ENCODE results near the gene PSENEN. TPM values are rescaled to one million over a fixed set of nuclear protein-coding genes. Genes with fewer than 3 reads are reported as not detected.

The PSENEN gene
- total RNA-seq, 3 donors from 2014 or later (not counting 1 experiment from before 2014, with no cell fraction given): 38.5 to 45.0 (median 41.0) TPM

- Mint-ChIP-seq H3K36me3 (no peaks in the 10 kb centered on the region), H3K27ac (no peak overlapping the region), H3K9me3 (no peaks in the 10 kb centered on the region), H3K4me3 (no peak overlapping the region), H3K4me1 (no peaks in the 10 kb centered on the region), H3K27me3 (ENCODE audit: low read depth in 2 of 2) (peaks cover 0 to 7% of the 10 kb centered on the region in 2 donors)
- Histone ChIP-seq H3K27me3 (ENCODE audit: control insufficient read depth, insufficient read depth, low read length) (no peaks in the 10 kb centered on the region), H3K4me1 (ENCODE audit: control insufficient read depth, insufficient read depth, low read length) (no peaks in the 10 kb centered on the region), H3K9me3 (ENCODE audit: control insufficient read depth, insufficient read depth, low read length) (no peaks in the 10 kb centered on the region), H3K27ac (ENCODE audit: low read length) (no peak overlapping the region), H3K4me3 (ENCODE audit: low read length) (no peak overlapping the region), H3K36me3 (ENCODE audit: control insufficient read depth, insufficient read depth, low read length) (no peaks in the 10 kb centered on the region)
- no peak for TF ChIP-seq CTCF (IDR thresholded peaks at IDR 0.05)
- WGBS (ENCODE audit: insufficient coverage): 91% methylated on average over 11 of the region's 11 CpGs
- ATAC-seq (no peak), DNase-seq (no peak)
- intact Hi-C loops (cut with micrococcal nuclease): no loop called here
Observed at GRCh38 chr19:35789195-35789977, 43.9 kb downstream of the PSENEN start.

GRCh38 chr19:35789978-35790944 is 44.8 kb downstream of the PSENEN start:
- Histone ChIP-seq H3K4me1 (ENCODE audit: control insufficient read depth, insufficient read depth, low read length) (no peaks in the 10 kb centered on the region), H3K27ac (ENCODE audit: low read length) (no peak overlapping the region), H3K36me3 (ENCODE audit: control insufficient read depth, insufficient read depth, low read length) (no peaks in the 10 kb centered on the region), H3K4me3 (ENCODE audit: low read length) (no peak overlapping the region), H3K27me3 (ENCODE audit: control insufficient read depth, insufficient read depth, low read length) (no peaks in the 10 kb centered on the region), H3K9me3 (ENCODE audit: control insufficient read depth, insufficient read depth, low read length) (no peaks in the 10 kb centered on the region)
- no peak for ATAC-seq
- Mint-ChIP-seq H3K27me3 (ENCODE audit: low read depth in 2 of 2) (peaks cover 0 to 7% of the 10 kb centered on the region in 2 donors), H3K4me3 (no peak overlapping the region), H3K36me3 (no peaks in the 10 kb centered on the region), H3K9me3 (no peaks in the 10 kb centered on the region), H3K27ac (no peak overlapping the region), H3K4me1 (no peaks in the 10 kb centered on the region)
- no peak for DNase-seq
- WGBS (ENCODE audit: insufficient coverage): 91% methylated on average over 19 of the region's 19 CpGs
- intact Hi-C loops (cut with micrococcal nuclease): no loop called here
- no peak for TF ChIP-seq CTCF (IDR thresholded peaks at IDR 0.05)

DNA sequence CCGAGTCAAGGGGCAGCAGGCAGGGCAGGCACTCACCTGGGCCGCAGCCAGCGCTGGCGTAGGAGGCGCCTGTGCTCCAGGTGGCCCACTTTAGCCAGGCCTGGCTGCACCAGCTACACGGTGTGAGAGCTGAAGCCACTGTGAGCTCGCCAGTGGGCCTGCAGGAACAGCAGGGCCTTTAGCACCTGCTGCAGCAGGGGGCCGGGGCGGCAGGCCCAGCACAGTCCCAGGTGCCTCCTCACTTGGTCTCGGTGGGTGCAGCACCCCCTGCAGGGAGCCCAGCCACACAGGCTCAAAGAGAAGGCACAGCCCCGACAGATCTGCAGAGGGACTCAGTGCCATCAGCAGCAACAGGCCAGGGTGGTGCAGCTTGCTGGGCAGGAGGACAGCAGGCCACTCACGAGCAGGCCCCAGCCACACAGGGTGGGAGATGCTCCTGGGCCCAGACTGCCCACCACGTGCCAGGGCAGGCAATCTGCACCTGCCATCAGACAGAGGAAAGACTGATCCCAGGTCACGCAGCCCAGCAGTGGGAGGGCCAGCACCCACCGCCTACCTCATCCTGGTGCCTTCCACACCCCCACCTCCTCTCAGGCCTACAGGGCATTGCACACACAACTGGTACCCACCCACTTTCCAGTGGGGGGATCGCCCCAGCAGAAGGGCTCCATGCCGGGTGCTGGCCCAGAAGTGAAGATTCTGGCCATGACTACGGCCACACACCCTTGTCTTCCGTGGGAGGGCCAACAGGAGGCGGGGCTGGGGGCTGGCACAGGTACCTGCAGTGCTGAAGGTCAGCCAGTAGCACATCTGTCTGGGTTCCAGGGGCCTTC is 45.7 kb downstream of the PSENEN start:
- H3K27ac Mint-ChIP-seq: no peak overlapping the region
- no peak for ATAC-seq
- H3K4me3 Mint-ChIP-seq: no peak overlapping the region
- DNase-seq: peak in 1 of 2 donors; percentile 34
- peaks cover 0 to 10% of the 10 kb centered on the region in 2 donors for H3K27me3 Mint-ChIP-seq (ENCODE audit: low read depth in 2 of 2)
- no peak for TF ChIP-seq CTCF (IDR thresholded peaks at IDR 0.05)
- no peaks in the 10 kb centered on the region for H3K4me1 Mint-ChIP-seq
- no peaks in the 10 kb centered on the region for H3K9me3 Mint-ChIP-seq
- no peaks in the 10 kb centered on the region for H3K27me3 ChIP-seq (ENCODE audit: control insufficient read depth, insufficient read depth, low read length)
- no peak overlapping the region for H3K27ac ChIP-seq (ENCODE audit: low read length)
- 80% methylated on average over 20 of the region's 20 CpGs for WGBS (ENCODE audit: insufficient coverage)
- intact Hi-C loops (cut with micrococcal nuclease): no loop called here
- no peak overlapping the region for H3K4me3 ChIP-seq (ENCODE audit: low read length)
- no peaks in the 10 kb centered on the region for H3K9me3 ChIP-seq (ENCODE audit: control insufficient read depth, insufficient read depth, low read length)
- H3K4me1 ChIP-seq (ENCODE audit: control insufficient read depth, insufficient read depth, low read length): no peaks in the 10 kb centered on the region
- H3K36me3 ChIP-seq (ENCODE audit: control insufficient read depth, insufficient read depth, low read length): no peaks in the 10 kb centered on the region
- no peaks in the 10 kb centered on the region for H3K36me3 Mint-ChIP-seq

Data from natural killer cell (primary cell).